Left ventricle myocardium inferior (tissue), 1 donor: ENCODE data around the gene NCL. TPM values are rescaled to one million over a fixed set of nuclear protein-coding genes. Genes with fewer than 3 reads are reported as not detected.
"Not testable (repeated sequence)": the region's sequence is repeated elsewhere in the genome, so short reads cannot be mapped to it uniquely, and the experiment has no call there.

ENCODE experiments used
- DNase-seq: peaks from one replicate; pipeline ENCODE4 v3.0.0-alpha.2; 2020
- H3K27ac ChIP-seq: fragments of 200-600 bp; replicated peaks from 2 replicates; pipeline ENCODE4 v1.8.0; 2021
- H3K27me3 ChIP-seq: fragments of 200-600 bp; 2 replicates; pipeline ENCODE4 v1.8.0; 2021; ENCODE audit warnings: low read depth
- H3K36me3 ChIP-seq: fragments of 200-600 bp; 2 replicates; pipeline ENCODE4 v1.8.0; 2021
- H3K4me1 ChIP-seq: fragments of 200-600 bp; 2 replicates; pipeline ENCODE4 v1.8.0; 2021
- H3K4me3 ChIP-seq: fragments of 200-600 bp; 2 replicates; pipeline ENCODE4 v1.8.0; 2021; ENCODE audit warnings: mild to moderate bottlenecking, moderate library complexity
- H3K9me3 ChIP-seq: fragments of 200-600 bp; replicated peaks from 2 replicates; pipeline ENCODE4 v1.8.0; 2021
- CTCF ChIP-seq: fragments of 200-600 bp; IDR thresholded peaks from 2 replicates; pipeline ENCODE4 v1.8.0; 2021; ENCODE audit warnings: antibody characterized with exemption, mild to moderate bottlenecking, borderline replicate concordance
- intact Hi-C: fragments of 100-400 bp; cut with micrococcal nuclease; formaldehyde crosslinking; loops from one replicate; pipeline ENCODE4 v1.11.0; 2022
- total RNA-seq: library from RNA; stranded (reverse); fragmentation: NEBNext Ultra II Directional; extraction: Animal tissue kit (Norgen Biotek cat#: 25700); gene quantifications from one replicate; pipeline ENCODE4 v1.2.1, GENCODE V29; 2021
- donor health status: DM: no; HTN: yes; CAD: no; lungs with severe emphysema.

Gene NCL
- total RNA-seq, 1 donor from 2014 or later, result 262 TPM

- peaks cover 11% of the 10 kb centered on the region for H3K9me3 ChIP-seq
- no peaks in the 10 kb centered on the region for H3K36me3 ChIP-seq
- H3K4me1 ChIP-seq, result peaks cover 23% of the 10 kb centered on the region
- no peak for TF ChIP-seq CTCF
- no peak for DNase-seq
- H3K27ac ChIP-seq, result no peak overlapping the region
- no peak overlapping the region for H3K4me3 ChIP-seq
- intact Hi-C loops, result loop anchor here (10.0 kb wide), 2 partner anchors 115 to 185 kb away; no protein-coding TSS in a partner anchor
- peaks cover 8% of the 10 kb centered on the region for H3K27me3 ChIP-seq
These were observed 54.5 kb downstream of the NCL start for GRCh38 chr2:231409776-231410175.

GRCh38 chr2:231408304-231408703 is 56.0 kb downstream of the NCL start:
- H3K9me3 ChIP-seq, result peaks cover 11% of the 10 kb centered on the region
- DNase-seq, H3K36me3 ChIP-seq, H3K4me3 ChIP-seq, H3K27me3 ChIP-seq, H3K27ac ChIP-seq: not testable (repeated sequence)
- intact Hi-C loops, result loop anchor here (10.0 kb wide), 1 partner anchor 114 kb away; no protein-coding TSS in a partner anchor
- H3K4me1 ChIP-seq, result peaks cover 30% of the 10 kb centered on the region

- H3K27me3 ChIP-seq, DNase-seq, H3K36me3 ChIP-seq, H3K4me3 ChIP-seq, H3K27ac ChIP-seq: not testable (repeated sequence)
- Histone ChIP-seq H3K9me3 (peaks cover 11% of the 10 kb centered on the region), H3K4me1 (peaks cover 31% of the 10 kb centered on the region)
- intact Hi-C loops, result loop anchor here (10.0 kb wide), 1 partner anchor 113 kb away; no protein-coding TSS in a partner anchor
These were observed 56.6 kb downstream of the NCL start for GRCh38 chr2:231407686-231408085.

GRCh38 chr2:231405601-231406367 is 58.5 kb downstream of the NCL start:
- Histone ChIP-seq H3K4me1 (peaks cover 19% of the 10 kb centered on the region), H3K9me3 (peaks cover 10% of the 10 kb centered on the region)
- H3K27ac ChIP-seq, H3K27me3 ChIP-seq, DNase-seq, H3K36me3 ChIP-seq, H3K4me3 ChIP-seq: not testable (repeated sequence)
- peak; percentile 64 for TF ChIP-seq CTCF
- intact Hi-C loops, result loop anchor here (10.0 kb wide), 1 partner anchor 111 kb away; no protein-coding TSS in a partner anchor

- H3K4me3 ChIP-seq, H3K27ac ChIP-seq, DNase-seq, H3K9me3 ChIP-seq, H3K36me3 ChIP-seq, H3K27me3 ChIP-seq: not testable (repeated sequence)
- intact Hi-C loops, result loop anchor here (10.0 kb wide), 1 partner anchor 109 kb away; no protein-coding TSS in a partner anchor
- peaks cover 35% of the 10 kb centered on the region for H3K4me1 ChIP-seq
These were observed 60.1 kb downstream of the NCL start for GRCh38 chr2:231404183-231404578.

Other genes with a start within 250 kb of the NCL start
- gene B3GNT7, start 68.8 kb downstream of the NCL start, total RNA-seq, result 2.4 TPM
- gene NMUR1, start 66.0 kb upstream of the NCL start, total RNA-seq, result 0.41 TPM
- not detected for gene TEX44, start 128.4 kb upstream of the NCL start, total RNA-seq
- 209 TPM for gene PTMA, start 244.0 kb upstream of the NCL start, total RNA-seq